Testis (tissue), 3 donors: ENCODE data around the gene FAF1. TPM values are rescaled to one million over a fixed set of nuclear protein-coding genes. Genes with fewer than 3 reads are reported as not detected.

ENCODE experiments used
- DNase-seq: peaks from one replicate; pipeline ENCODE4 v3.0.0-alpha.2; 2019
- H3K27ac ChIP-seq, 2 donors: fragments of 200-600 bp; sonication (generic); one replicate each; pipeline ENCODE4 v1.5.1; 2019
- H3K27me3 ChIP-seq: fragments of 200-600 bp; sonication (generic); one replicate; pipeline ENCODE4 v1.5.1; 2019
- H3K36me3 ChIP-seq: fragments of 200-600 bp; sonication (generic); one replicate; pipeline ENCODE4 v1.5.1; 2017; ENCODE audit warnings: low read depth; ENCODE audit errors: missing control alignments
- H3K4me1 ChIP-seq: fragments of 200-600 bp; sonication (generic); one replicate; pipeline ENCODE4 v1.5.1; 2019
- H3K4me3 ChIP-seq, 2 donors: fragments of 200-600 bp; sonication (generic); one replicate each; pipeline ENCODE4 v1.5.1; 2017 to 2019
- H3K9me3 ChIP-seq: fragments of 200-600 bp; sonication (generic); one replicate; pipeline ENCODE4 v1.5.1; 2017
- POLR2A ChIP-seq: fragments of 450-650 bp; IDR thresholded peaks from one replicate; pipeline ENCODE4 v1.6.1; 2017; ENCODE audit warnings: antibody characterized with exemption, mild to moderate bottlenecking, moderate library complexity
- WGBS, 2 donors: methylation state at CpG; one replicate each; pipeline ENCODE4 v1.1.5; 2018; 5-methylcytosine and 5-hydroxymethylcytosine counted together
- intact Hi-C: fragments of 100-400 bp; cut with DNase I; formaldehyde crosslinking; loops from one replicate; pipeline ENCODE4 v1.15.1; 2023; ENCODE audit warnings: low total_unique reads
- polyA plus RNA-seq: library from polyadenylated mRNA; stranded (reverse); fragments of 350-450 nt; fragmentation: Illumina TruSeq; extraction: RNeasy Lipid Tissue Mini Kit (QIAGEN cat#74804); gene quantifications from one replicate; pipeline ENCODE4 v1.2.3, GENCODE V29; 2014; ENCODE audit warnings: low read depth, low replicate concordance; ENCODE audit not compliant: insufficient read depth
- total RNA-seq, 2 donors: library from RNA; depleted of rRNA; stranded (reverse); fragments of >200 nt; gene quantifications; one replicate each; pipeline ENCODE4 v1.2.3, GENCODE V29; 2016
- TF ChIP-seq, protein P1 (sequence below), 3 experiments: fragments of 450-650 bp in 2 of 3; fragments of 200-600 bp in 1 of 3; sonication (generic) in 1 of 3; IDR thresholded peaks; one replicate each; pipeline ENCODE4 v1.5.1; 2016 to 2019; ENCODE audit warnings: antibody characterized with exemption in 3 of 3, mild to moderate bottlenecking in 2 of 3, moderate library complexity in 1 of 3

The FAF1 gene
- total and polyA plus RNA-seq, 3 donors from 2014 or later: 46.5 to 236 (median 61.6) TPM

DNA sequence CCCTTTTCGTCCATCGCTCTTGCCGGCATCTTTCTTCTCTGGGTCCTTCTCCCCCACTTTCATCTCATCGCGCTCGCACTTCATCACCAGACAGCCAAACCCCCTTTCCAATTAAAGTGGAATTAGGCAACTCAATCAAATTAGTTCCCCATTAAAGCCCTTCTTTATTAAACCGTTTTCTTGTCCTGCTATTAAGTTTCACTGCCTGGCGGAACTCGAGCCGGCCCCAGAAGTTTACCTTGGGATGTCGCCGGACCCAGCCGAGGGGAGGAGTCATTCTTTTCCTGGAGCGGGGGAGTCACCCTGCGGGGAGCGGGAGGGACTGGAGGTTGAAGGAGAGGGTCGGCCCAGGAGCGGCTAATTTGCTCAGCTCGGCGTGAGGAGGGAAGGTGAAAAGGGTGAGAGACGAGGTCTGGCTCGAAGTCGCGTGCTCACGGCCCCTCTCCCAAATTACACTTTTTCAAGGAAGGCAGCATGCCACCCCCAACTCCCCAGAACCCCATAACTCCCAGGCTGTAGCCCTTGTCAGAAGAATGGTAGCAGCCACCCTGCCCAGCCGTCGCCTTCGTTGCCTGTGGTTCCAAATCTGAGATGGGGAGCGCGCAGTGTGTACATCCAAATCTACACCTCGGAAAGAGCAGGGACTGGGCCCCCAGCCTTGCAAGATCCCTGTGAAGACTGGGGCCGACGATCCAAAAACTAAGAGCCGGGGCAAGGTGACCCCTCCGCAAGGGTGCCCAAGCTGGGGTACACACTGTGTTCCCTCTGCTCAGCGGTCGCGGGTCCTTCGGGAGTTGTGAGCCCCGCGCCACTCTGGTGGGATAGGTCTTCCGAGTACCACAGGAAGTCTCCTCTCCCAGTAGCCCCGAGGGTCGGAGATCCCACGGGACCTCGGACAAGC, 543.3 kb downstream of the FAF1 start:
- TF ChIP-seq POLR2A: no peak
- TF ChIP-seq, protein P1, sequence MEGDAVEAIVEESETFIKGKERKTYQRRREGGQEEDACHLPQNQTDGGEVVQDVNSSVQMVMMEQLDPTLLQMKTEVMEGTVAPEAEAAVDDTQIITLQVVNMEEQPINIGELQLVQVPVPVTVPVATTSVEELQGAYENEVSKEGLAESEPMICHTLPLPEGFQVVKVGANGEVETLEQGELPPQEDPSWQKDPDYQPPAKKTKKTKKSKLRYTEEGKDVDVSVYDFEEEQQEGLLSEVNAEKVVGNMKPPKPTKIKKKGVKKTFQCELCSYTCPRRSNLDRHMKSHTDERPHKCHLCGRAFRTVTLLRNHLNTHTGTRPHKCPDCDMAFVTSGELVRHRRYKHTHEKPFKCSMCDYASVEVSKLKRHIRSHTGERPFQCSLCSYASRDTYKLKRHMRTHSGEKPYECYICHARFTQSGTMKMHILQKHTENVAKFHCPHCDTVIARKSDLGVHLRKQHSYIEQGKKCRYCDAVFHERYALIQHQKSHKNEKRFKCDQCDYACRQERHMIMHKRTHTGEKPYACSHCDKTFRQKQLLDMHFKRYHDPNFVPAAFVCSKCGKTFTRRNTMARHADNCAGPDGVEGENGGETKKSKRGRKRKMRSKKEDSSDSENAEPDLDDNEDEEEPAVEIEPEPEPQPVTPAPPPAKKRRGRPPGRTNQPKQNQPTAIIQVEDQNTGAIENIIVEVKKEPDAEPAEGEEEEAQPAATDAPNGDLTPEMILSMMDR (IDR thresholded peaks at IDR 0.05): no peak
- intact Hi-C loops: no loop called here
- H3K4me1 ChIP-seq: no peaks in the 10 kb centered on the region
- H3K9me3 ChIP-seq: no peaks in the 10 kb centered on the region
- H3K27me3 ChIP-seq: no peaks in the 10 kb centered on the region
- 4 to 7% methylated on average over 32 to 46 of the region's 46 CpGs for WGBS, 2 donors
- DNase-seq: no peak
- H3K36me3 ChIP-seq: no peaks in the 10 kb centered on the region
- H3K27ac ChIP-seq: no peak overlapping the region
- peak overlapping the region in 1 of 2 donors; percentile 0 for H3K4me3 ChIP-seq

DNA sequence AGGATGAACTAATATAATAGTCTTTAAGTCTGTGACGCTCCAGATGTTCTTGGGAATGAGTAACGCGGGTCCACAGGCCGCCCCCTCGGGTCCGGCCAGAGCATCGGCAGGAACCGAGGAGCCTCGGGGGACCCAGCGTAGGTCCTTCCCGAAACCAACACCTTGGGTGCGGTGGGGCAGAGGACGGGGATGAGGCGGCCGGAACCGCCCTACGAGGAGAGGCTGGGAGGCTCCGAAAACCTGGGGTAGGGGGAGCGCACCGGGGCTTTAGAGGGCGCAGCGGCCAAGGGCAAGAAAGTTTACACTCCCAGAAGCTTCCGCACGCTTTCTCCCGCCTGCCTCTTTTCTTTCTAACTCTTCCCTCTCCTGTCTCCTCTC, 543.9 kb downstream of the FAF1 start:
- H3K9me3 ChIP-seq: no peaks in the 10 kb centered on the region
- no peaks in the 10 kb centered on the region for H3K36me3 ChIP-seq
- peak overlapping the region in 1 of 2 donors; percentile 0 for H3K4me3 ChIP-seq
- no peak for DNase-seq
- H3K27ac ChIP-seq: no peak overlapping the region
- no peaks in the 10 kb centered on the region for H3K4me1 ChIP-seq
- WGBS, 2 donors: 1% methylated on average over 13 to 25 of the region's 25 CpGs
- TF ChIP-seq, protein P1 (IDR thresholded peaks at IDR 0.05): no peak
- no peak for TF ChIP-seq POLR2A
- intact Hi-C loops: no loop called here
- no peaks in the 10 kb centered on the region for H3K27me3 ChIP-seq

DNA sequence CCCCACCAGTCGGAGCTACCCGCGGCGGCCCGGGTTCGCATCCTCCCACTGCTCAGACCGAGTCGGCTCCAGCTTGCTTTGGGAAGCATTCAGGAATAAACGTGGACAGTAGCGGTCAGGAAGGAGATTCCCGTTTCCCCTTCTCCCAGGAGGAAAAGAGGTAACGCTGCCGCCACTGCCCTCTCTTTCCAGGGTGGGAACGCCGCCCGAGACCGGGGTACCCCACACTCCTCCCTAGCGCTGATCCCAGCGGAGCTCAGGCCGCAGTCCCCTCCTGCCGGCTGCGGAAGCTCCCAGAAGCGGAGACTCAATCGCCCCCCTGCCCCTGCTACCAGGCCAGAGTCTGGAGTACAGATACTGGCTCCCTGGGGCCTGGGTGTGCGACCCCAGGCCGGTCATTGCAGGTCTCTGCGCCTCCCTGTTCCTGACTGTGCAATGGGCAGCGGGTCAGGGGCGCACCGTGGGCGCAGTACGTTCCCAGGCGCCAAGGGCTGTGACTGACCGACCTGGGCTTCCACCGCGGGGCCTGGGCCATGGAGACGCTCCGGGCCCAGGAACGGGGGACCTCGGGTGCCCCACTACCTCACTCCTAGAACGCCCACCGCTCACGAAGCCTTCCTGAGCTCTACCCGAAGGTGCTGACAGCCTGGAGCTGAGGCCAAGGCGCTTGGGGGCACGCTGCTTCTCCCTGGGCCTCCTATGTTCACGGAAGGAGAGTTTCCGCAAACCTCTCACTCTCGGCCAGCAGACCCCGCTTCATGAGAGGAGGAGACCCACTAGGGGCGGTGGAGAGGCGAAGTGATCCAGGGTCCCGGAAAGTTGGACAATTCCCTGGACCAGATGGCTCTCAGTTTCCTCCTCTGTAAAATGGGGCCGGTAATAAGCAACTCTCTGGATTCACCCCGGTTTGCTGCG, 544.6 kb downstream of the FAF1 start:
- Histone ChIP-seq H3K27me3 (no peaks in the 10 kb centered on the region), H3K27ac (no peak overlapping the region), H3K4me1 (no peaks in the 10 kb centered on the region), H3K4me3 (peak overlapping the region in 1 of 2 donors; percentile 0), H3K36me3 (no peaks in the 10 kb centered on the region), H3K9me3 (no peaks in the 10 kb centered on the region)
- WGBS, 2 donors: 4 to 5% methylated on average over 11 to 38 of the region's 56 CpGs
- intact Hi-C loops: no loop called here
- TF ChIP-seq POLR2A: no peak
- TF ChIP-seq, protein P1 (IDR thresholded peaks at IDR 0.05): no peak
- no peak for DNase-seq

DNA sequence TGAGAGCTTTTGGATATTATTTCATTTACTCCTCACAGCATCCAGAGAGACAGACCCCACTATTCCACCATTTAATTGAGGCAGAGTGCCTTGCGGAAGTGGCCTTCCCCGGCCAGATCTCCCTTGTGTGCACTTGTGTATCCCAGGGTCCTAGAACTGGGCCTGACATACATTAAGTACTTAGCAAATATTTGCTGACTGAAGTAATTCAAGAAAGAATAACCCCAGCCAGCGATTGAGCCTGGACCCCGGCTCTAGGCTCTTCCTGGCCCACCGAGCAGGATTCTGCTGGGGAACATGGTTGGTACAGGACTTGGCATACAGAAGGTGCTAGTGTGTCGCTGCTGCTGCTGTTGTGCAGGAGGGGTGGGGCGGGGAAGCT, 545.2 kb downstream of the FAF1 start:
- intact Hi-C loops: no loop called here
- no peaks in the 10 kb centered on the region for H3K9me3 ChIP-seq
- no peaks in the 10 kb centered on the region for H3K4me1 ChIP-seq
- H3K27ac ChIP-seq: no peak overlapping the region
- WGBS, 2 donors: 32 to 61% methylated on average over 2 to 7 of the region's 7 CpGs
- TF ChIP-seq POLR2A: no peak
- TF ChIP-seq, protein P1 (IDR thresholded peaks at IDR 0.05): no peak
- H3K4me3 ChIP-seq: no peak overlapping the region
- no peak for DNase-seq
- no peaks in the 10 kb centered on the region for H3K27me3 ChIP-seq
- H3K36me3 ChIP-seq: no peaks in the 10 kb centered on the region
